ENCODE measurements around the gene JARID2. TPM values are rescaled to one million over a fixed set of nuclear protein-coding genes. Genes with fewer than 3 reads are reported as not detected.

JARID2 gene
- total and polyA plus RNA-seq, 2 of the 4 experiments (the other 2 are of a cell fraction), result 9.6 to 12.9 TPM

DNA sequence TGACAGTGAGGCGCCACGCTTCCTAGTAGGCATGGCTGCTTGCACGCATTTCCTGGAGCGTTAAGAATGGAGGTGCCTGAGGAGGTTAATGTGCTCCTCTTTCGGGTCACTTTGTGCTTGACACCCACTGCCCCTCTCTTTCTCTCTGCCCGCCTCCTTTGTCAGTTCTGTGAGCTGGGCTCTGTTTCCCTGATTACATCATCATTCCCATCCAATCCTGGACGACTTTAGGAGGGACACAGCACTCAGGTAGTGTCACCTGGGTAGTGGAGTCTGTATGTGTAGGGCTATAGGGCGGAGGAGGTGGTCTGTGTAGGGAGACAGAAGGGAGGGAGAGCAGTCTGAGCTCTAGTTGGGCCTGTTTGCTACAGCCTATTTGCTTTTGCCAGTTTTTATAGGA, 136.8 kb downstream of the JARID2 start:
- H3K9me1 ChIP-seq (ENCODE audit: insufficient read depth, low read length), result peaks cover 16% of the 10 kb centered on the region; the same call in 1 of the 2 replicates
- H2BK20ac ChIP-seq (ENCODE audit: low read depth, low read length), result no peak overlapping the region
- no peak overlapping the region for H3K27ac ChIP-seq (ENCODE audit: insufficient read depth, low read length)
- peak overlapping the region; percentile 35 for H2AK9ac ChIP-seq (replicated peaks; ENCODE audit: low read depth, low read length, poor library complexity)
- no peak overlapping the region for H2BK15ac ChIP-seq (ENCODE audit: low read depth, low read length)
- H3K4me3 ChIP-seq (ENCODE audit: insufficient read depth, low read depth, low read length), result no peak overlapping the region
- no peaks in the 10 kb centered on the region; the same call in 1 of the 2 replicates for H3K36me3 ChIP-seq (ENCODE audit: control insufficient read depth, insufficient read depth, low read length)
- H3K27me3 ChIP-seq (ENCODE audit: control insufficient read depth, insufficient read depth, low read length), result no peaks in the 10 kb centered on the region
- H2AK5ac ChIP-seq (ENCODE audit: low read depth, low read length), result no peak overlapping the region
- no peak overlapping the region for H3K4me2 ChIP-seq (ENCODE audit: low read depth, low read length)
- no peaks in the 10 kb centered on the region for H3K9me3 ChIP-seq (ENCODE audit: control insufficient read depth, insufficient read depth, low read length)
- H4K20me1 ChIP-seq (ENCODE audit: insufficient read depth, low read length), result peaks cover 92% of the 10 kb centered on the region
- no peak overlapping the region for H3K9ac ChIP-seq (ENCODE audit: low read depth, low read length)
- H3K4ac ChIP-seq (ENCODE audit: low read depth, low read length), result no peak overlapping the region
- CTCF ChIA-PET, result interaction anchor here (0.7 kb wide), 2 partner anchors 27 to 81 kb away, joined by 3 to 12 read pairs; no protein-coding TSS in a partner anchor
- H2AFZ ChIP-seq (replicated peaks; ENCODE audit: low read length, poor library complexity), result no peak overlapping the region
- ATAC-seq (ENCODE audit: low read depth) (no peak), DNase-seq (no peak)
- 80% methylated on average over 1 of the region's 8 CpGs; no CpG with 5 or more reads in 1 of the 2 experiments for WGBS, 2 experiments (ENCODE audit: extremely low coverage in 2 of 2, insufficient read length in 1 of 2)
- no peak overlapping the region for H2BK120ac ChIP-seq (ENCODE audit: low read depth, low read length)
- H3K18ac ChIP-seq (ENCODE audit: low read depth, low read length), result no peak overlapping the region
- peaks cover 25 to 94% of the 10 kb centered on the region in 2 experiments for H3K79me1 ChIP-seq (ENCODE audit: low read depth in 1 of 2, low read length in 2 of 2)
- TF ChIP-seq CEBPB (IDR thresholded peaks at IDR 0.05; ENCODE audit: low read depth, low read length), result 0 out of 2 replicates have a peak, but pooled peaks have one; percentile 15
- TF ChIP-seq MXI1 (IDR thresholded peaks at IDR 0.05; ENCODE audit: borderline replicate concordance, low read depth, low read length), result no peak
- H4K8ac ChIP-seq (ENCODE audit: low read depth in 2 of 2, low read length in 2 of 2), result no peak overlapping the region
- intact Hi-C loops (cut with micrococcal nuclease) (no loop called here), in situ Hi-C loops (cut with MboI; ENCODE audit: low sequenced_read_pairs) (loop anchor here (10.0 to 25.0 kb wide), 2 partner anchors 128 to 1470 kb away; partner anchors contain the start of gene RNF182), dilution Hi-C loops (cut with HindIII; ENCODE audit: low sequenced_read_pairs, unreplicated experiment) (no loop called here)
- H3K14ac ChIP-seq (replicated peaks; ENCODE audit: low read depth, low read length), result no peak overlapping the region
- H4K91ac ChIP-seq (ENCODE audit: insufficient read depth, low read depth, low read length), result no peak overlapping the region
- no peak overlapping the region for H3K23ac ChIP-seq (ENCODE audit: low read depth, low read length)
- POLR2A ChIA-PET (ENCODE audit: unreplicated experiment), result no interaction called here
- no TSS peak for BruUV-seq (replicated peaks)
- no peak overlapping the region for H2BK5ac ChIP-seq (ENCODE audit: low read depth, low read length, poor library complexity, severe bottlenecking)
- no peak overlapping the region for H3K56ac ChIP-seq (ENCODE audit: extremely low read depth, insufficient read depth, low read length)
- H3K4me1 ChIP-seq (ENCODE audit: control insufficient read depth, insufficient read depth, low read length), result peaks cover 13% of the 10 kb centered on the region
- H4K5ac ChIP-seq (ENCODE audit: low read depth, low read length), result no peak overlapping the region
